ENCODE measurements around the gene RNASEL.
A peak's percentile ranks its signal among the peaks of the same experiment; 100 is the strongest.

RNASEL gene

DNA sequence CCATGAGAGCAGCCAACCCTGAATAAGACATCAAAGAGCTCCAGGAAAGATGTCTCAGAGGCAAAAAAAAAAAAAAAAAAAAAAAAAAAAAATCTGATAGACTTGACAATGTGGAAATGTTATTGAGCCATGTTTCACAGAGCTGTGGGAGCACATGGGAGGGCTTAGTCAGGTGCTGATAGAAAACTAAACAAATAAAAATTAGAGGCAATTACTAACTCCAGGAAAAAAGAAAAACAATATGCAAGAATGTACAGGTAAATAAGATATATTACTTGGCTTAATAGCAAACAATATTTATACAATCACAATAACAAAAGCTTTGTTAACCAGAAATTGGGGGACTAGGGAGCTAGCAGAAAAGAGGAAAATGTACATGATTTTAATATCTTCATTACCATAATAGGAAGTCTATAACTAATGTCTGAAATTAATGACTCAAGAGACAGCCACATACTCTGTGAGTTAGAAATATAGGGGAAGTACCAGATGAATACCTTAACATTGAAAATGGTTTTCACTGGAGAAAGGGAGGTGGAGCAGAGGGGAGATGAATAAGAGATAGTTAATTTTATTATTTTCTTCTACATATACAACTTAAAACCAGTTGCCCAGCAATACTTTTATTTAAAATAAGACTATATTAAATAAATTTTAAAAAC is 32.0 kb upstream of the RNASEL start:
- TF ChIP-seq, protein P1, sequence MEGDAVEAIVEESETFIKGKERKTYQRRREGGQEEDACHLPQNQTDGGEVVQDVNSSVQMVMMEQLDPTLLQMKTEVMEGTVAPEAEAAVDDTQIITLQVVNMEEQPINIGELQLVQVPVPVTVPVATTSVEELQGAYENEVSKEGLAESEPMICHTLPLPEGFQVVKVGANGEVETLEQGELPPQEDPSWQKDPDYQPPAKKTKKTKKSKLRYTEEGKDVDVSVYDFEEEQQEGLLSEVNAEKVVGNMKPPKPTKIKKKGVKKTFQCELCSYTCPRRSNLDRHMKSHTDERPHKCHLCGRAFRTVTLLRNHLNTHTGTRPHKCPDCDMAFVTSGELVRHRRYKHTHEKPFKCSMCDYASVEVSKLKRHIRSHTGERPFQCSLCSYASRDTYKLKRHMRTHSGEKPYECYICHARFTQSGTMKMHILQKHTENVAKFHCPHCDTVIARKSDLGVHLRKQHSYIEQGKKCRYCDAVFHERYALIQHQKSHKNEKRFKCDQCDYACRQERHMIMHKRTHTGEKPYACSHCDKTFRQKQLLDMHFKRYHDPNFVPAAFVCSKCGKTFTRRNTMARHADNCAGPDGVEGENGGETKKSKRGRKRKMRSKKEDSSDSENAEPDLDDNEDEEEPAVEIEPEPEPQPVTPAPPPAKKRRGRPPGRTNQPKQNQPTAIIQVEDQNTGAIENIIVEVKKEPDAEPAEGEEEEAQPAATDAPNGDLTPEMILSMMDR (IDR thresholded peaks at IDR 0.05; ENCODE audit: insufficient read depth, missing control alignments) = no peak
- FAIRE-seq = no peak
- no peak for DNase-seq (ENCODE audit: insufficient read length, low spot score)

DNA sequence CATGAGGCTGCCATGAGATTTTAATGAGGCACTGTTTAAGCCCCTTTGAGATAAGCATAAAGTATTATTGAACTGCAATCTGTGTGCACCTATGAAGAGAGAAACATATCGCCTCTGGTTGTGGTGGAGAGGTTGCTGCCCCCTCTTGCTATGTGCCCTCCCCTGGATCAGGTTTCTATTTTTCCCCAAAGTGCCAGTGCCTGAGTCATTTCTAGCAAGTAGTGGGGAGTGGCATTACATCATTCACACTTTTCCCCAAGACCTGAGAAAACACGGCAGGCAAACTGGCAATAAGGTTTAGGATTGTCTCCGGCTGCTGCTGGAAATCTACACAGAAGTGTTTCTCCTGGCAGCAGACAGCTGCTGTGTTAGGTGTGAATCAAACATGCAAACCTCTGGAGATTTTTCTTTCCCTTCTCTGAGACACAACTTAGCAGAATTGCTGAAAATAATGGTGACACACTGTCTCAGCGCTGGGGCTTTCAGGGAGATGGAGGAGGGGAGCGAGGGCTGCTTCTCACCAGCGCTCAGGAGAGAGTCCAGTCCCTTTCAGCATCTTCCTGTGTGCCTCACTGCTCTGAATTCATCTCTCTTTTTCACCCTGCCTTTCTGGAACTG is 28.8 kb upstream of the RNASEL start:
- DNase-seq (ENCODE audit: insufficient read length, low spot score) = no peak
- FAIRE-seq = no peak
- TF ChIP-seq, protein P1 (IDR thresholded peaks at IDR 0.05; ENCODE audit: insufficient read depth, missing control alignments) = no peak

DNA sequence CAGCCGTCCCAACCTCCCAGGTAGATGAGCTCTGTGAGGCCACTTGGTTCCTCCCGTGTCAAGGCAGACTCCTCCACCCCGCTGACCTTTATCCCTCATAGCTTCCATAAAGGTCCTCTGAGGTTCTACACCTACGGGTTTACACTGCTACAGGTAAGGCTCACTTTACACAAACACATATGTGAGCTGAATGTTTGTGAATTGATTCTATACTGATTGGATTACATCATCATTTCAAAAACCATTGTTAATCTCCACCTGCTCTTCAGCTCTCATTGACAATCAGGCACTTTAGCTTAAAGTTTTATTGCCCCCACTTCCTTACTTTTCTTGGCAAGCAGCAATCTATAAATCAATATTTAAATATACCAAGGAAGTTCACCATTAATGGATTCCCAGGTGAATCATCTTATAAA is 28.0 kb upstream of the RNASEL start:
- FAIRE-seq = no peak
- TF ChIP-seq, protein P1 (IDR thresholded peaks at IDR 0.05; ENCODE audit: insufficient read depth, missing control alignments) = no peak
- no peak for DNase-seq (ENCODE audit: insufficient read length, low spot score)

DNA sequence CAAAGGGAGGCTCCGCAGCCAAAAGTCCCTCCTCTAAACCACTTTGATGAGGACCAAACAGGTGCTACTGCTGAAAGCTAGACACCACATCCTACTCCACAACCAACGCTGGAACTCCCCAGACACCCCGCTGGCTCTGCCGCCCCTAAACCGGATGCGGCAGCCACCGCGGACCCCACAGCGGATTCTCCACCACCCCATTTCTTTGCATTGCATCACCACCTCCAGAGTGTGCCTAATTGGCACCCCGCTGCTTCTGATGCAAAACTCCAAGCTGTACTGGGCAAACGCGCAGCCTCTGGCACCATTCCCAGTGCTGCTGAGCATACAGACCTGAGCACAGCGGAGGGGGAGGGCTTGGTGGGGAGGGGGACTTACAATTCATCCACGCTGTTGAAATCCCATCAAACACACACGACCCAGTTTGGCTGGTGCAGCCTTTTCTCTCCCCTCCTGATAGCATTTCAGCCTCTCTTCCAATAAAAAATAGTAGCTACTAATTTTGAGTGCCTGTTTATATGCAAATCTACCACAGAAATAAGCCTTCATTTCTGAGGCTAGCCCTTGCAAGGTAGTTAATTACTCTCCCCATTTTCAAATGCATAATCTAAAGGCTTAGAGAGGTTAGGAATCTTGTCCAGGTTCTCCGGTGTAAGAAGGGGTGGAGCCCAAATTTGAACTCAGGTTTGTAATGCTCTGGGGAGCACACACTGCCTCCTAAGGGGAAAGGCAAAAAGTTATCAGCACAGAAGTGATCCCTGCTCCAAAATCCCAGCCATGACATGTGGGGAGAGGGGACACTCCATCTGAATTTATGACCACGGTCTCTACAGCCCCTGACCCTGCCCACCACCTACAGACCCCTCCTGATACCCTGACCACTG is 27.3 kb upstream of the RNASEL start:
- TF ChIP-seq, protein P1 (IDR thresholded peaks at IDR 0.05; ENCODE audit: insufficient read depth, missing control alignments) = no peak
- FAIRE-seq (no peak), DNase-seq (ENCODE audit: insufficient read length, low spot score) (no peak)

DNA sequence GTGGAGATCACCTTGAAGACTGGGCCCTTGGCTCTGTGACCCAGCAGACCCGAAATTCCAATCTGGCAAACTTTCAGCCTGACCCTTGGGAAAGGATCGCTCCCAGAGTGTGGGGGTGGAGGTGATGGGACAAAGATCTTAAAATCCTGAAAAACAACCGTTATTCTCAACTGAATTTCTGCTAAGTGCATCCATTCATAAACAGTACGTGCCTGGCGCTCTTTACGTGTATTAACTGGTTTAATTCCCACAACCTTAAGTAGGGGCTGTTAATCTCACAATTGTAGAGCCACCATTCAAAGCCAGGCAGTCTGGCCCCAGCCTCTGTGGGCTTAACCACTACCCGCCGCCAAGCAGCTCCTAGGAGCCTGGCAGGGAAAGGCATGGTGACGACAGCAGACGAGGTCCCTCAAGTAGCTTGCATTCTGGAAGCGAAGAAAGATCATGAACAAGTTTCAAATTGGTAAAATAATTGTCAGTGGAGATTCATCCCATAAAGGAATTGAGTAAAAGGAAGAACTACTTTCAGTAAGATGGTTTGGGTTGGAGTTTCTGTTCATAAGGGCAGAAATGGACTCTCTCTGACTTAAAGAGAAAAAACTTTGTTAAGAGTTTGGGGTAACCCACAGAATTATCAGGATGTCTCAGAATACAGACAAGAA is 26.5 kb upstream of the RNASEL start:
- peak; percentile 73 for FAIRE-seq
- TF ChIP-seq, protein P1 (IDR thresholded peaks at IDR 0.05; ENCODE audit: insufficient read depth, missing control alignments) = no peak
- peak; percentile 82 for DNase-seq (ENCODE audit: insufficient read length, low spot score)

DNA sequence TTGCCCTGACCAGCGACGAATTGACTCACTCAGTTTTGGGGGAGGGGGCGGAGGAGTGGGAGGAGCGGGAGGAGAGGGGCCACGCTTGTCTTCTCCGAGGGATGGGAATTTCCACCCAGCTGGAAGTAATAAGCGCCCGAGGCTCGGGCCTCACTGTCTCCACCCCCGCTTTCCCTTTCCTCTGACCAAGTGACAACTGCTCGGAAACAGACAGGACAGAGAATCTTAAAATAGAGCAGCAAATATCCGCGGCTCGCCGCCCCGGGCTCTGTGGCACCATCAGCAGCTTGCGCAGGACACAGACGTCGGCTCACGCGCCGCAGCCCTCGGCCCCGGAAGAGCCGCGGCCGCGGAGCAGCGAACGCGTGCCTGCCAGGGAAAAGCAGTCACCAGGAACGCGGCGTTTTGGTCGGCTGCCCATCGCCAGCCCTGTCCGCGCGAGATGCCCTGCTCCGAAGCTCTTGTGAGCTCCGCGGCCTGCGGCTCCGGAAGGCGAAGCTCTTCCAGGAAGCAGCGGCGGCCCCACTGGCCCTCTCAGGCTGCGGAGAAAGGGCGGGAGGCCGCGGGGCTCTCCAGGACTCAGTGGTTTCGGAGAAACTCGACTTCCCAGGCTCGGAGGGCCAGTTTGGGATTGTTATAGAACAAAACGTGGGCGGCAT is 25.9 kb upstream of the RNASEL start:
- DNase-seq (ENCODE audit: insufficient read length, low spot score) (no peak), FAIRE-seq (no peak)
- TF ChIP-seq, protein P1 (IDR thresholded peaks at IDR 0.05; ENCODE audit: insufficient read depth, missing control alignments) = no peak
